Measurements from ENCODE around the gene RPS6KA2.

Gene RPS6KA2

GRCh38 chr6:166419717-166420116, 207.3 kb downstream of the RPS6KA2 start:
- peak overlapping the region; percentile 80 for H3K27ac Mint-ChIP-seq
- peaks cover 59% of the 10 kb centered on the region for H3K4me1 Mint-ChIP-seq (ENCODE audit: low read depth)
- H3K27me3 Mint-ChIP-seq (ENCODE audit: low read depth): no peaks in the 10 kb centered on the region
- DNase-seq (ENCODE audit: low spot score): no peak
- H3K9me3 Mint-ChIP-seq: peaks cover 19% of the 10 kb centered on the region
- peaks cover 24% of the 10 kb centered on the region for H3K36me3 Mint-ChIP-seq (ENCODE audit: low read depth)
- peak overlapping the region; percentile 40 for H3K4me3 Mint-ChIP-seq

DNA sequence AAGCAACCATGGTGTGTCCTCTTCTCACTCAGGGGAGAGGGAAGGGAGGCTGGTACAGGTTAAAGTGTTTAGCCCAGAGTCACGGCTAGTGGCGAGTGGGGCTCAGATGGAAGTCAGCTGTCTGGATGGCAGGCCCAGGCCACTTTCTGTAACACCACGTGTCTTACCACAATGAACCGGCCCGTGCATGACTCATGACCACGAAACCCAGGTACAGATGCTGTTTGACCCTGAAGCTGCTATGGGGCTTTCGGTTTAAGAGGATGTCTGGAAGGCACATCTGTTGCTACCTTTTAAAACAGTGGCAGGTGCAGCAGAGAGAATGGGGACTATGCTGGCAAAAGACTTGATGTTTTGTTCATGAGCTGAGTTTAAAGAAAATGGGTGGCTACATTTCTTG, 207.8 kb downstream of the RPS6KA2 start:
- peak; percentile 56 for DNase-seq (ENCODE audit: low spot score)
- peaks cover 19% of the 10 kb centered on the region for H3K9me3 Mint-ChIP-seq
- peak overlapping the region; percentile 40 for H3K4me3 Mint-ChIP-seq
- H3K27me3 Mint-ChIP-seq (ENCODE audit: low read depth): no peaks in the 10 kb centered on the region
- H3K27ac Mint-ChIP-seq: peak overlapping the region; percentile 80
- H3K4me1 Mint-ChIP-seq (ENCODE audit: low read depth): peaks cover 61% of the 10 kb centered on the region
- H3K36me3 Mint-ChIP-seq (ENCODE audit: low read depth): peaks cover 24% of the 10 kb centered on the region

GRCh38 chr6:166418691-166419143, 208.3 kb downstream of the RPS6KA2 start:
- H3K27ac Mint-ChIP-seq: peak overlapping the region; percentile 80
- peaks cover 62% of the 10 kb centered on the region for H3K4me1 Mint-ChIP-seq (ENCODE audit: low read depth)
- H3K27me3 Mint-ChIP-seq (ENCODE audit: low read depth): no peaks in the 10 kb centered on the region
- peaks cover 24% of the 10 kb centered on the region for H3K36me3 Mint-ChIP-seq (ENCODE audit: low read depth)
- peak overlapping the region; percentile 40 for H3K4me3 Mint-ChIP-seq
- no peak for DNase-seq (ENCODE audit: low spot score)
- H3K9me3 Mint-ChIP-seq: peaks cover 19% of the 10 kb centered on the region

DNA sequence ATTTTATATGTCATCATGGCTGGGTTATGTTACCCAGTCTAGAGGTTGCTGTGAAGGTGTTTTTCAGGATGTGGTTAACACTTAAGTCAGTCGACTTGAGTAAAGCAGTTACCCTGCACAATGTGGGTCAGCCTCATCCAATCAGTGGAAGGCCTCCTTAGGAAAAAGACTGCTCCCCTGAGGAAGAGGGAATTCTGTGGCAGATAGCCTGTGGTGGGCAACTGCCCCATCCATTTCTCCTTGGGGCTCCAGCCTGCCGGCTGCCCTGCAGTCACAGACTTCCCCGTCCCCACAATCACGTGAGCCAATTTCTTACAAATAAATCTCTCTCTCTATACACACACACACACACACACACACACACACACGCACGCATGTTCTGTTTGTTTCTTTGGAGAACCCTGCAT, 209.8 kb downstream of the RPS6KA2 start:
- H3K27ac Mint-ChIP-seq: peak overlapping the region; percentile 86

GRCh38 chr6:166415833-166416347, 211.2 kb downstream of the RPS6KA2 start:
- H3K4me1 Mint-ChIP-seq (ENCODE audit: low read depth): peaks cover 68% of the 10 kb centered on the region
- H3K9me3 Mint-ChIP-seq: peaks cover 19% of the 10 kb centered on the region
- peak overlapping the region; percentile 86 for H3K27ac Mint-ChIP-seq
- H3K27me3 Mint-ChIP-seq (ENCODE audit: low read depth): no peaks in the 10 kb centered on the region
- DNase-seq (ENCODE audit: low spot score): no peak
- peak overlapping the region; percentile 56 for H3K4me3 Mint-ChIP-seq
- H3K36me3 Mint-ChIP-seq (ENCODE audit: low read depth): peaks cover 24% of the 10 kb centered on the region

More for the DNA sequence above, 209.8 kb downstream of the RPS6KA2 start:
- Mint-ChIP-seq H3K36me3 (ENCODE audit: low read depth) (peaks cover 24% of the 10 kb centered on the region), H3K4me3 (peak overlapping the region; percentile 56), H3K9me3 (peaks cover 19% of the 10 kb centered on the region), H3K4me1 (ENCODE audit: low read depth) (peaks cover 62% of the 10 kb centered on the region), H3K27me3 (ENCODE audit: low read depth) (no peaks in the 10 kb centered on the region)
- DNase-seq (ENCODE audit: low spot score): peak; percentile 36

DNA sequence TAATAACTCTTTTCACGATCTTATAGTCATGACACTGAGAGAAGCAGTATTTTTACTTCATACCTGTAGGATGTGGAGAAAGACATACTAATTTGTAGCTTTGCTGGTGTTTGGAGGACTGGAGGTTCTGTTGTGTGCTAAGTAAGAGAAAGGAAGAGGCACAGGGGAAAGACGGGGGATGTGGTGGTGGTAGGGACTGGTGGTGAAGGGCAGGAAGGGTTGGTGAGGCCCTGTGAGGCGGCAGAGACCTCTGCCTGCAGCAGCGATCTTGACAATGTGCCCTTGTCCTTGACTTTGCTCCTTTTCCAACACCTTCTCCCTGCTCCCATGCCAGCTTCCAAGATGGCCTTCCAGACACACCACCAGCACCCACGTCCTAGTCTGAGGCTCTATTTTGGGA, 211.7 kb downstream of the RPS6KA2 start:
- DNase-seq (ENCODE audit: low spot score): peak; percentile 22
- no peaks in the 10 kb centered on the region for H3K27me3 Mint-ChIP-seq (ENCODE audit: low read depth)
- H3K4me3 Mint-ChIP-seq: peak overlapping the region; percentile 56
- H3K36me3 Mint-ChIP-seq (ENCODE audit: low read depth): peaks cover 24% of the 10 kb centered on the region
- H3K4me1 Mint-ChIP-seq (ENCODE audit: low read depth): peaks cover 67% of the 10 kb centered on the region
- H3K27ac Mint-ChIP-seq: peak overlapping the region; percentile 86
- peaks cover 19% of the 10 kb centered on the region for H3K9me3 Mint-ChIP-seq

- no peak overlapping the region for H3K27ac Mint-ChIP-seq
- no peaks in the 10 kb centered on the region for H3K27me3 Mint-ChIP-seq (ENCODE audit: low read depth)
- H3K4me1 Mint-ChIP-seq (ENCODE audit: low read depth): peaks cover 51% of the 10 kb centered on the region
- peaks cover 21% of the 10 kb centered on the region for H3K36me3 Mint-ChIP-seq (ENCODE audit: low read depth)
- no peak for DNase-seq (ENCODE audit: low spot score)
- H3K4me3 Mint-ChIP-seq: no peak overlapping the region
- peaks cover 19% of the 10 kb centered on the region for H3K9me3 Mint-ChIP-seq
Observed at GRCh38 chr6:166413491-166413951, 213.5 kb downstream of the RPS6KA2 start.

GRCh38 chr6:166412911-166413384, 214.1 kb downstream of the RPS6KA2 start:
- Mint-ChIP-seq H3K4me1 (ENCODE audit: low read depth) (peaks cover 46% of the 10 kb centered on the region), H3K36me3 (ENCODE audit: low read depth) (peaks cover 19% of the 10 kb centered on the region), H3K27me3 (ENCODE audit: low read depth) (no peaks in the 10 kb centered on the region), H3K9me3 (peaks cover 19% of the 10 kb centered on the region), H3K4me3 (no peak overlapping the region), H3K27ac (no peak overlapping the region)
- DNase-seq (ENCODE audit: low spot score): no peak

GRCh38 chr6:166412156-166412910, 214.7 kb downstream of the RPS6KA2 start:
- Mint-ChIP-seq H3K4me1 (ENCODE audit: low read depth) (peaks cover 41% of the 10 kb centered on the region), H3K27ac (no peak overlapping the region), H3K4me3 (peak overlapping the region; percentile 37), H3K27me3 (ENCODE audit: low read depth) (no peaks in the 10 kb centered on the region), H3K36me3 (ENCODE audit: low read depth) (peaks cover 19% of the 10 kb centered on the region), H3K9me3 (peaks cover 19% of the 10 kb centered on the region)
- DNase-seq (ENCODE audit: low spot score): no peak

DNA sequence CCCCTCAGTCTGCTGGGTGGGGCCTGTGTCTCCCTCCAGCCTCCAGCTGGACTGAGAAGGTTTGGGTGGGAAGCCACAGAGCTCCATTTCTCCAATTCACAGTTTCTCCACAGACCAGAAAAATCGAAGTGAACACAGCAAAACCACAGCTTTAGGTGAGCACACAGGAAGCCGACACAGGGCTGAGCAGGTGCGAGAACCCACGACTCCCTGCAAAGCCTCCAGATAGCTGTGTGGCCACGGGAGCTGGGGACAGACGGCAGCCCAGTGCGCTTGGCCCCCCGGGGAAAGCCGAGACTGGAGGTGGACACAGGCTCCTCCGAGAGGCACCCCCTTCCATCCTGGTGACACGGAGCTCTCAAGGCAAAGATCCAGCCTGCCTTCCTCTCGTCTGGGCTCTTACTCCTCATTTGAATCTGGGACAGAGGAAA, 215.3 kb downstream of the RPS6KA2 start:
- H3K9me3 Mint-ChIP-seq: peaks cover 17% of the 10 kb centered on the region
- H3K27ac Mint-ChIP-seq: no peak overlapping the region
- H3K4me3 Mint-ChIP-seq: peak overlapping the region; percentile 37
- peaks cover 35% of the 10 kb centered on the region for H3K4me1 Mint-ChIP-seq (ENCODE audit: low read depth)
- H3K27me3 Mint-ChIP-seq (ENCODE audit: low read depth): no peaks in the 10 kb centered on the region
- no peak for DNase-seq (ENCODE audit: low spot score)
- peaks cover 15% of the 10 kb centered on the region for H3K36me3 Mint-ChIP-seq (ENCODE audit: low read depth)

DNA sequence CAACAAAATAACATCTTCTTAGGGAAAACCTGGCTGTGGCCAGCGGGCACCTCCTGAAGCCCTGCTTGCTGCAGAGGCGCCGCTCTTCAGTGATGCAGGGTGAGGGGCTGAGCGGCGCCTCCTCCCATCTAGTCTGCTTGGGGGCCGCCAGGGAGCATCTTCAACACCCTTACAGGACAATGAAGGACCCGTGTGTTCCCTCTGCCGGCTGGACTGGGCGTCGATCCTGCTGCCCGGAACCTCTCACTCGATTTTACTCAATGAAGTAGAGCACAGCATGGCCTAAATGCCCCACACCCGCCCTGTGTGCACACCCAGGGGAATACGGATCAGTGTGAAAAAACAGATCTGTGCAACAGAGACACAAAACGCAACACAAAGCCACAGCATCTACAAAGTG, 215.8 kb downstream of the RPS6KA2 start:
- Mint-ChIP-seq H3K36me3 (ENCODE audit: low read depth) (peaks cover 11% of the 10 kb centered on the region), H3K4me3 (peak overlapping the region; percentile 37), H3K27me3 (ENCODE audit: low read depth) (no peaks in the 10 kb centered on the region), H3K9me3 (peaks cover 12% of the 10 kb centered on the region), H3K4me1 (ENCODE audit: low read depth) (peaks cover 30% of the 10 kb centered on the region), H3K27ac (no peak overlapping the region)
- DNase-seq (ENCODE audit: low spot score): no peak

DNA sequence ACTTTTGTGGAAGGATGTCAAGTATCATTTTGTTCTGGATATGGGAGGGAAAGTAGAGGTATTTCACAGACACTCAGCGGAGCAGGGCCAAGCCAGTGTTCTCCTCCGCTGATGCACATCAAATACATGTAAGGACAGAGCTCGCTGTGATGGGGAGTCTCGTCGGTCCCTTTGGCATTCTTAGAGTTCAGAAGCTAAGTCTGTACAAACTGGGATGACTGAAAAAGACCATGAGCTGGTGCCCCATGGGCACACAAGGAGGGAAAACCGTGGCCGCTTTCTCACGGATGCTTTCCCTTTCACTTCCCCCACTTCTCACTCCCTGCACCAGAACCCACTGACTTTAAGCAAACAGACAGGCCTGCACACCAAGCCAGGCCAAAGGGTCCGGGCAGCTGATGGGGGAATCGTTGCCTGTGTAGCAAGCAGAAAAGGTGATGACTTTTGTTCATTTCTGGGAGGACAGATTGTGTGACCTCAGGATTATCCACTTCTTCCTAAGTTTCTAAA, 216.6 kb downstream of the RPS6KA2 start:
- H3K27ac Mint-ChIP-seq: no peak overlapping the region
- H3K36me3 Mint-ChIP-seq (ENCODE audit: low read depth): peaks cover 3% of the 10 kb centered on the region
- peaks cover 5% of the 10 kb centered on the region for H3K9me3 Mint-ChIP-seq
- H3K4me3 Mint-ChIP-seq: no peak overlapping the region
- H3K27me3 Mint-ChIP-seq (ENCODE audit: low read depth): no peaks in the 10 kb centered on the region
- no peak for DNase-seq (ENCODE audit: low spot score)
- peaks cover 22% of the 10 kb centered on the region for H3K4me1 Mint-ChIP-seq (ENCODE audit: low read depth)

DNA sequence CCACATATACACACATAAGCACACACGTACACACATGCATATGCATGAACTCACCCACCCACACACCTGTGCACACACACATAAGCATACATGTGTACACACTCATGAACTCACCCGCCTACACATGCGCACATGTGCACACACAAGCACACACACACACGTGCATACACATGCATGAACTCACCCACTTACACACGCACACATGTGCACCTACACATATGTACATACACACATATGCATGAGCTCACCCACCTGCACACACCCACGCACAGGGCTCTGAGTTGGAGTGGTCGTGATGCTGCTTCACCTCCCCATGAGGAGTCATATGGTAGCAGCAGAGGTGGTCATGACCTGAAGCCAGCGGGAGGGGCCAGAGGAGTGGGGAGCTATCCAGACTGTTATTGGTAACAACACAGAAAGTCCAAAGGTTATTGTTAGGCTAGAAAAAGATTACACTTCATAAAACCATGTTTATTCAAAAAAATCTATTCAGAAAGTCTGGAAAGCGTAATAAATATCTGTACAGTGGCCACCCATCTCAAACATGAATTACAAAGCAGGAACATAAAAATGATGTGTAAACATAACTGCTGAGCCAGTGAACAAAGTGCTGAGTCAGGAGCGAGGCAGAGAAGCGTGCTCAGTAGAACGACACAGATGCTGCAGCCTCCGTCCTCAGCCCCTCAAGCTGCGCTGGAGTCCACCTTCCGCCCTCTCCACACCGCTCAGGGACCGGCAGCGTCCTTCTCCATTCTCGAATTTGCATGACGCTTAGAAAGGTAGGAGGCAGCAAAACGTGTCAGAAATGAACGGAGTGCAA, 217.9 kb downstream of the RPS6KA2 start:
- peaks cover 14% of the 10 kb centered on the region for H3K4me1 Mint-ChIP-seq (ENCODE audit: low read depth)
- H3K27ac Mint-ChIP-seq: no peak overlapping the region
- no peak for DNase-seq (ENCODE audit: low spot score)
- no peaks in the 10 kb centered on the region for H3K9me3 Mint-ChIP-seq
- H3K27me3 Mint-ChIP-seq (ENCODE audit: low read depth): no peaks in the 10 kb centered on the region
- H3K36me3 Mint-ChIP-seq (ENCODE audit: low read depth): no peaks in the 10 kb centered on the region
- H3K4me3 Mint-ChIP-seq: no peak overlapping the region
